GM21423 (cell line): ENCODE data around the gene LURAP1L.

Source experiments
- ATAC-seq: cut with Tn5 transposase; IDR thresholded peaks from one replicate; pipeline ENCODE4 v1.9.1; 2021; ENCODE audit warnings: mild to moderate bottlenecking, moderate library complexity; ENCODE audit not compliant: unreplicated experiment

The LURAP1L gene

DNA sequence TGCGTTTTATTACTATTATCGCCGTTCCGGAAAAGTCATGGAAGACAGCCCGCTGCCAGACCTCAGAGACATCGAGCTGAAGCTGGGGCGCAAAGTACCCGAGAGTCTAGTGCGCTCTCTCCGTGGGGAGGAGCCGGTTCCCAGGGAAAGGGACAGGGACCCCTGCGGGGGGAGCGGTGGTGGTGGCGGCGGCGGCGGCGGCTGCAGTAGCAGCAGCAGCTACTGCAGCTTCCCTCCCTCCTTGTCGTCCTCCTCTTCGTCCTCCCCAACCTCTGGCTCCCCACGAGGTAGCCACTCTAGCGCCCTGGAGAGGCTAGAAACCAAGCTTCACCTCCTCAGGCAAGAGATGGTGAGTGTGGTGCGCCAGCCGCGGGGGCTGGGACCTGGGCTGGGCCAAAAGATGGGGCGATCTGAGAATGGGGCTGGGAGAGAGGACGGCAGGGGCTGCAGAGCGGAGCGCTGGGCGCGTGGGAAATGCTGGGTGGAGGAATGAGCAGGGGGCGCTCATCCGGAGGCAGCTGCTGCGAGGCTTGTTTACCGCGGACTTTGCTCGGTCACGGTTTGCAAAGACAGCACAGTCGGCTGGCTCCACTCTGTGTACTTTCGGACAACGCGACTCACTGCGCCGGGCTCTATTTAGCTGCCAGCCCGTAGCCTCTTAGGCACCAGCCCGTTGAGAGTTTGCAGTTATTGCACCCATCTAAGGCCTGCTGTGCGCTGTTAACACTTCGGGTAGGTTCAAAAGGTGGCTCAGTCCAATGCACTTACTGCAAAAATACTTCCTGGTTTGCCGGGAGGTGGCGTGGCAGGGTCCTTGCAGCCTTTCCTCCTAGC lies 1.1 kb downstream of the LURAP1L start:
- ATAC-seq: peak; percentile 81

DNA sequence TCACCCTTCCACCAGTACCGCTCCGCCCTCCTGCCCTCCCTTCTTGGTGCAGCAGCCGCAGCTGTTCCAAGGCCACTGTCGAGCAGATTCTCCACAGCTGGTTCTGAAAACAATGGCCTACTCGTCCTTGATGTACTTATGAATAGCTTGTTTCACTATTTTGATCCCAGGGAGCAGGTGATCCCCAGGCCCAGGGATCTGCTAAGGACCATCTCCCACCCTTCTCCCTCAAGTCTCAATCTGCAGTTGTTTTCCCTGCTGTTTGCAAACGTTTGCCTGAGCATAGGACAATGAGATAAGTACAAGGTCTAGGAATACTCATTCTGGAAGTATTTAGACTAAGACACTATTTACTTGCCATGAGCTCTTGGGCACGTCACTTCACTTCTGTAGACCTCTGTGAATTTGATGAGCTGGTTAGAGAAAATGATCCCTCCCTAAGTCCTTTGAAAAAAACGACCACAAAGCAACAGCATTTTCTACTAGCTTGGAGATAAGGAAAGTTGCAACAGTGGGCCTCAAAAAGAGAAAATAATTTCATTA lies 1.8 kb downstream of the LURAP1L start:
- ATAC-seq: peak; percentile 2

DNA sequence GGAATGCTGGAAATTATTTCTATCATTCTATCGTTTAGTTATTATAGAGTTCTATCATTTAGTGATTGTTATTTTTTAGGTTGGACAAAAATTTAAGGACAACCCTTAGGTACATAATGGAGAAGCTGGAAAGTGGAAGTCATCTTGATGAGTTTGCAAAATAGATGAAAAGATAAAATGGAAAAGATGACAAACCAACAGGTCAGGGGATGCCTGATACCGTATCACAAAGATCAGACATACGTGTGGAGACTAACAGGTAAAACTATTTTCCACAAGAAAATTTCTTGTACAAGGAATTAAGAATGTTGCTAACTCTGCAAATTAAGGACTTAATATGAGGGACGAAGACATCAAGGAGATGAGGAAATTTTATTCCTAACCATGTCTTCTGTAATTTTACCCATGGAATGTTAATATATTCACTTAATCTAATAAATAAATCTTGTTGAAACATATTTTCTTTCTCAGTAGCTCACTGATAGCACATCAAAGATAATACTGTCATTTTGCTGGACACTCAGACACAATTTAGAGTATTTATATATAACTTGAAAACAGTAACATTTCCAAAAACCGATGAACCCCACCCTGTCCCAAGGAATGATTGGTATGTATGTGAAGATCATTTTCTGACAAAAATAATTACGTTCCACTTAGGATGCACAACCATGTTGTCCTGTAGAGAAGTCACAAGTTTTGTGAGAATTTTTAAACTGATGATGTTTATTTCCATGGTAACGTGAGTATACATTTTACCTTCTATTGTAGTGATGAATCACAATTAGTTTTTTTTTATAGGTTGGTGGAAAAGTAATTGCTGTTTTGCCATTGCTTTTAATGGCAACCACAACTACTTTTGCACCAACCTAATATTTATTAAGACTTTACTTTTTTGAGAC lies 2.6 kb downstream of the LURAP1L start:
- ATAC-seq: no peak

GRCh38 chr9:12778389-12778788 lies 3.6 kb downstream of the LURAP1L start:
- no peak for ATAC-seq

DNA sequence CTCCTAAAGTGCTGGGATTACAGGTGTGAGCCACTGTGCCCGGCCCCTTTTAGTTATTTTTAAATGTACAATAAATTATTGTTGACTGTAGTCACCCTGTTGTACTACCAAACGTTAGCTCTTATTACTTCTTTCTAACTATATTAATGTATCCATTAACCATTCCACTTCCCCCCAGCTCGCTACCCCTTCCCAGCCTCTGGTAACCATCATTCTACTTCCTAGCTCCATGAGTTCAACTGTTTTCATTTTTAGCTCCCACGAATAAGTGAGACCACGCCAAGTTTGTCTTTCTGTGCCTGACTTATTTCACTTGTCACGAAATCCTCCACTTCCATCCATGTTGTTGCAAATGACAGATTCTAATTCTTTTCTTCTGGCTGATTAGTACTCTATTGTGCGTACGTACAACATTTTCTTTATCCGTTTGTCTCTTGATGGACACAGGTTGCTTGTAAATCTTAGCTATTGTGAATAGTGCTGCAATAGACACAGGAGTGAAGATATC lies 6.5 kb downstream of the LURAP1L start:
- ATAC-seq: no peak

DNA sequence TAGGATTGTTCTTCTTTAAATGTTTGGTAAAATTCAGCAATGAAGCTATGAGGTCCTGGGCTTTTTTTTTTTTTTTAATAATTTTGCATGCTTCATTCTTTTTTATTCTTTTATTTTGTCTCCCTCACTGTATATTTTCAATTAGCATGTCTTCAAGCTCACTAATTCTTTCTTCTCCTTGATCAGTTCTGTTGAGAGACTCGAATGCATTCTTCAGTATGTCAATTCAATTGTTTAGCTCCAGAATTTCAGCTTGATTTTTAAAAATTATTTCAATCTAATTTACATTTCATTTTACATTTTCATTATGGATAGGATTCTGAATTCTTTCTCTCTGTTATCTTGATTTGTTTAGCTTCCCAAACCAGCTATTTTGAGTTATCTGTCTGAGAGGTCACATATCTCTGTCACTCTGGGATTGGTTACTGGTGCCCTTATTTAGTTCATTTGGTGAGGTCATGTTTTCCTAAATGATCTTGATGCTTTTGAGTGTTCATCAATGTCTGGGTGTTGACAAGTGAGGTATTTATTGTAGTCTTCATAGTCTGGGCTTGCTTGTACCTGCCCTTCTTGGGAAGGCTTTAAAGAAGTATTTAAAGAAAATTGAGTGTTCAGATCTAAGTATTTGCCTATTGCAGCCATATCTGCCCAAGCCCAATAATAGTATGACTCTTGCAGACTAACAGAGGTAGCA lies 9.1 kb downstream of the LURAP1L start:
- no peak for ATAC-seq

GRCh38 chr9:12784461-12785259 lies 9.8 kb downstream of the LURAP1L start:
- peak; percentile 70 for ATAC-seq

GRCh38 chr9:12785260-12785770 lies 10.5 kb downstream of the LURAP1L start:
- ATAC-seq: no peak

DNA sequence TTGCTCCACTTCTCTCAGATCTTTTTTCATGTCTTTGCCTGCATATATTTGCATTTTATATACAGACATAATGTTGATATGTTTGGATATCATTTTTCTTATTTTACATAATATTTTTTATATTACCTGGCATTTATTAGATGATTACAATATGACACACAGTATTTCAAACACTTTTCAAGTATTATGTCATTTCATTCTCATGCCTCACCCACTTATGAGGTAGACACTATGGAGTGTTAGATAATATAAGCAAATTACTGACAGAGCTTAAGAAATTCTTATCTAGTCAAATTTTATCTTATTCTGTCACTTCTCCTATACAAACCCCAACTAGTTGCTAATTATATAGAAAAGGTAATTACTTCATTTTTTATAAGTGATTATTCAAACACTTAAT lies 11.1 kb downstream of the LURAP1L start:
- ATAC-seq: no peak

DNA sequence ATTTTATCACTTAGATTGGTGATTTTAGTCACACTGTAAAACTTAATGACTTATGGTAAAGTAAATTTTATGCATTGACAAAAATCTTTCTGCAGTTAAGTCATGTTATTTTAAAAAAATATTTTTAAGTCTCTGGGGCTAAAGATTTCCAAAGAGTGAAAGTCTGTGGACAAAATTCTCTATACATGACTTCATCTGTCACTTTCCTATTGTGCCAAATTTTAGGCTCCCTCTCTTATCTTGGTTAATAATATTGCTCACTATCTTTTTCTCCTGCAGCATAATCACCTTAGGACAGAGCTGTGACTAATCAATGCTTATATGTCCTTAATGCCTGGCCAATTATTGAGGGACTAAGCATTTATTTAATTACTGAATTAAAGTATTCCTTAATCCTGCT lies 15.2 kb downstream of the LURAP1L start:
- no peak for ATAC-seq

DNA sequence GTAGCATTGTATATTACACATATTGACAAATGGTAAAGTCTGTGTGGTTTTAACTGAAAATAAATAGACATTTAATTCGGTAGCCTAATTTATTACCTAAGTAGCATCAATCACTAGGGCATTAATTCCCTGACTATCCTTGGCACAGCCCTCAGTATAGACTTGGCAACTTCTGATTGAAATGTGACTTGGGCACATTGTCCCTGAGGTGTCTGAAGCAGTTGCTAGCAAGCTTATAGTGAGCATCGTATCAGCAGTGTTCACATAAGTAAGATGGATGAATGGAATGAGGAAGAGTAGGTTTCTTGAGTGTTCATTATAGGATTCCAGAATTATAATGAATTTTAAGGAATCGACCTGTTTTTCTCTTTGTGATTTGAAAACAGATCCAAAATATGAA lies 16.1 kb downstream of the LURAP1L start:
- no peak for ATAC-seq

DNA sequence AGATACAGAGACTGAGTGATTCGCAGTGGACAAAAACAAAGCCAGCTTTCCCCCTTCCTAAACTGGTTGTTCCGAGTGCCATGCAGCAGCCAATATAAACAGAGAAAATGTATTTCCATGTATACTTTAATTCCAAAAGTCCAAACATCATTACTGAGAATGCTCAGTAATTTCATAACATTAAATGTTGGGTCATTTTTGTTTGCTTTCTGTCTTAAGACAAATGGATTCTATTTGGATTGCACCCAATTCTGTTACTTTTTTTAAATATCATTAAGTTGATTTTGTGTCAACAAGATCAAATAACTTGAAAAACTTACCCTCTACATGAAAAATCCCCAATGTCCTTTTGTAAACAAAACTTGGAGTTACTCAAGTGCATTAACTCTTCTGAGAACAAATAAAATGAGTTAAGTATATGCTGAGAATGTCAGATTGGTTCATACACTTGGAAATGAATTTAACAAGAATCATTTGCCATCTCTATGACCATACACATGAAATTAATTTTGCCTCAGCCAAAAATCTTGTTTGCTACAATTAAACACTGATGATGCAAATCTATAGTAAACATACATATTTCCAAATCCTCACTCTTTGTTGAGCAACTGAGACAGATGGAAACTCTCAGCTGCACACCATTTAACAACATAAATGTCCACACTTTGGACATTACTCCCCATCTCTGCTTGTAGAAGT lies 19.4 kb downstream of the LURAP1L start:
- no peak for ATAC-seq

- no peak for ATAC-seq
These were observed 21.8 kb downstream of the LURAP1L start for GRCh38 chr9:12796601-12797000.

DNA sequence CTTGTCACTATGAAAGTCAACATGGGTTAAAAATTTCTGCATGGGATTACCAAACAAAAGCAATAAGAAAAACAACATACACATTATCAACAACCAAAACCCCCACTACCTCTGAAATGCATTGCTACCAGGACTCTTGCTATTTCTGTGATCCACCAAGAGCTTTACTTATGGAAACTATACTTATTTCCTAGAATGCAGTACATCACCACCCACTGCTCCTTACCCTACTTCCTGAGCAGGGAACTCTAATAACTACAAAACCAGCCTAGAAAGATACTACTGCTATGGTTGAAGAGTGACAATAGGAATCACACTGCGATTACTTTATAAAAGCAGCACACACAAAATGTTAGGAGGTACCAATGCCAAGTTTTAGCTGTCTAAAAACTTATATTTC lies 22.2 kb downstream of the LURAP1L start:
- no peak for ATAC-seq

- ATAC-seq: no peak
These were observed 23.4 kb downstream of the LURAP1L start for GRCh38 chr9:12798066-12798770.

- ATAC-seq: no peak
These were observed 26.4 kb downstream of the LURAP1L start for GRCh38 chr9:12801187-12801586.

DNA sequence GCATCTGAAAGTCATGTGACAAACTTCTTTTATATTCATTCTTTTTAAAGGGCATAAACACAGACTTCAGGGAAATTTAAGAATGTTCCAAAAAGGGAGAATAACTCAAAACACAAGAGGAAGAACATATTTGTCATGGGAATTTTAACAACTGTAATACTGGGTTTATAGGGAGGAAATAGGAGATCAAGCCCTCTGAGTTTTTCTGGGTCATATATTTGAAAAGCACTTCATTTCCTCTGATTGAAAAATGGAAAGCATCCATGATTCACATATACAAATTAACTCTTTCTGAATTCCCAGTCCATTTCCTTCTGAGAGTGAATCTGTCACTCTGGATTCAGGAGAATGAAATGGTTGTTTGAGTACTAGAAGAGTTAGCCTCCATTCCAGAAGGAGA lies 26.8 kb downstream of the LURAP1L start:
- no peak for ATAC-seq

DNA sequence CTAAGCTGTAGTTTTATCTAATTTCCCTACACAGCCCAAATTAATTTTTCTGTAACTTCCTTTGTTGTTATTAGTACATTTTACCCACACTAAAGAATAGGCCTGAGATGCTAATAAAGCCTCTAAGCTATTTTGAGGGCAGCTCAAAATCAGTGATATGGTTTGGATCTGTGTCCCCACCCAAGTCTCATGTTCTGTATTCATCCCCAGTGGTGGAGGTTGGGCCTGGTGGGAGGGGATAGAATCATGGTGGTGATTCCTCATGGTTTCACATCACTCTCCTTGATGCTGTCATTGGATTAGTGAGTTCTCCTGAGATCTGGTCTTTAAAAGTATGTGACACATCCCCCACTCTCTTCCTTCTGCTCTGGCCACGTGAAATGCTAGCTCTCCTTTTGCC lies 27.3 kb downstream of the LURAP1L start:
- no peak for ATAC-seq

GRCh38 chr9:12808569-12808968 lies 33.7 kb downstream of the LURAP1L start:
- ATAC-seq: no peak
